ENCODE measurements around the gene LARGE1.

Gene LARGE1

DNA sequence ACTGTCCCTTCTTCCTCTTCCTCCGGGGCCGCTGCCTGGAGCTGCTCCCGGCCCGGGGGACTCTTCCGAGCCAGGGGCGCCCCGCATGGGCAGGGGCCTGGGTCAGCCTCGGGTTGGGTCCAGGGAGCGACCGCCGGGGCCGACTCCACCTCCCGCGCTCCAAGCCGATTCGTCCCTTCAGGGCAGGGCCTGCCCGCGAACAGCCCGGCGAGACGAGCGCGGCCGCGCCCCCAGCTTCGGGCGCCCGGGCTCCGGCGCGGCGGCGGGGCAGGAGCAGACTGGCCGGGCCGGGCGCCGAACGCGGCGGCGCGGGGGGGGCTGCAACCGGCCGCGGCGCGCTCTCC is at the start of gene LARGE1:
Gene LARGE1, minus strand, starts transcription at position 280 of the 344 bp plus-strand sequence.
- peak; percentile 57 for DNase-seq (ENCODE audit: low read depth)
- H3K4me3 ChIP-seq (ENCODE audit: low read depth, low read length), result peak within 1 kb of the TSS; percentile 71
- no peak for TF ChIP-seq MAX (IDR thresholded peaks at IDR 0.05; ENCODE audit: low read depth, low read length)
- TF ChIP-seq, protein P1, sequence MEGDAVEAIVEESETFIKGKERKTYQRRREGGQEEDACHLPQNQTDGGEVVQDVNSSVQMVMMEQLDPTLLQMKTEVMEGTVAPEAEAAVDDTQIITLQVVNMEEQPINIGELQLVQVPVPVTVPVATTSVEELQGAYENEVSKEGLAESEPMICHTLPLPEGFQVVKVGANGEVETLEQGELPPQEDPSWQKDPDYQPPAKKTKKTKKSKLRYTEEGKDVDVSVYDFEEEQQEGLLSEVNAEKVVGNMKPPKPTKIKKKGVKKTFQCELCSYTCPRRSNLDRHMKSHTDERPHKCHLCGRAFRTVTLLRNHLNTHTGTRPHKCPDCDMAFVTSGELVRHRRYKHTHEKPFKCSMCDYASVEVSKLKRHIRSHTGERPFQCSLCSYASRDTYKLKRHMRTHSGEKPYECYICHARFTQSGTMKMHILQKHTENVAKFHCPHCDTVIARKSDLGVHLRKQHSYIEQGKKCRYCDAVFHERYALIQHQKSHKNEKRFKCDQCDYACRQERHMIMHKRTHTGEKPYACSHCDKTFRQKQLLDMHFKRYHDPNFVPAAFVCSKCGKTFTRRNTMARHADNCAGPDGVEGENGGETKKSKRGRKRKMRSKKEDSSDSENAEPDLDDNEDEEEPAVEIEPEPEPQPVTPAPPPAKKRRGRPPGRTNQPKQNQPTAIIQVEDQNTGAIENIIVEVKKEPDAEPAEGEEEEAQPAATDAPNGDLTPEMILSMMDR (IDR thresholded peaks at IDR 0.05; ENCODE audit: low read depth, low read length), result no peak
- no peak for TF ChIP-seq MYC (IDR thresholded peaks at IDR 0.05; ENCODE audit: low read depth, low read length)
- no peak for TF ChIP-seq POLR2A (IDR thresholded peaks at IDR 0.05; ENCODE audit: extremely low read depth, insufficient read length)

DNA sequence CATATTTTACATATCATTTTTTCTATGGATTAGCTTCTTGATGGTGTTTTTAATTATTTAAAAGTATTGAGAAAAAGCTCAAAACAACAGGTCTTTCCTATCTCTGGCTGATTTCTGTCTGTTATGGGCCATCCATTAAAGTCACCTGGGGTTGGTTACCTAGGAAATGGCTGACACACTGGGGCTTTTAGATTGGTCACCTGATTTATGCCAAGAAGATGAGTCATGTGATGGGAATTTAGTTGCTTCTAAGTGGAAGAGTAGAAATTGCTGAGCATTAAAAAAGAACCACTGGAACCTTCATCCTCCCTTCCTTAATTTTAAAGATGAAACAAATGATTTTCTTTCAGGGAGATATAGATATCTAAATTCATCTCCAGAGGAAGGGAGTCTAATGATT is 48.8 kb upstream of the LARGE1 start:
- no peak overlapping the region for H3K4me3 ChIP-seq (ENCODE audit: low read depth, low read length)
- no peak for DNase-seq (ENCODE audit: low read depth)
- TF ChIP-seq POLR2A (IDR thresholded peaks at IDR 0.05; ENCODE audit: extremely low read depth, insufficient read length), result no peak
- no peak for TF ChIP-seq MAX (IDR thresholded peaks at IDR 0.05; ENCODE audit: low read depth, low read length)
- TF ChIP-seq, protein P1 (IDR thresholded peaks at IDR 0.05; ENCODE audit: low read depth, low read length), result no peak
- no peak for TF ChIP-seq MYC (IDR thresholded peaks at IDR 0.05; ENCODE audit: low read depth, low read length)

- TF ChIP-seq, protein P1 (IDR thresholded peaks at IDR 0.05; ENCODE audit: low read depth, low read length), result no peak
- TF ChIP-seq MAX (IDR thresholded peaks at IDR 0.05; ENCODE audit: low read depth, low read length) (no peak), POLR2A (IDR thresholded peaks at IDR 0.05; ENCODE audit: extremely low read depth, insufficient read length) (no peak), MYC (IDR thresholded peaks at IDR 0.05; ENCODE audit: low read depth, low read length) (no peak)
- H3K4me3 ChIP-seq (ENCODE audit: low read depth, low read length), result no peak overlapping the region
- no peak for DNase-seq (ENCODE audit: low read depth)
These were observed 43.8 kb upstream of the LARGE1 start for GRCh38 chr22:33964121-33964520.

GRCh38 chr22:33962409-33962808 is 42.1 kb upstream of the LARGE1 start:
- DNase-seq (ENCODE audit: low read depth), result peak; percentile 28
- H3K4me3 ChIP-seq (ENCODE audit: low read depth, low read length), result no peak overlapping the region
- TF ChIP-seq POLR2A (IDR thresholded peaks at IDR 0.05; ENCODE audit: extremely low read depth, insufficient read length) (no peak), MAX (IDR thresholded peaks at IDR 0.05; ENCODE audit: low read depth, low read length) (no peak)
- TF ChIP-seq, protein P1 (IDR thresholded peaks at IDR 0.05; ENCODE audit: low read depth, low read length), result no peak

DNA sequence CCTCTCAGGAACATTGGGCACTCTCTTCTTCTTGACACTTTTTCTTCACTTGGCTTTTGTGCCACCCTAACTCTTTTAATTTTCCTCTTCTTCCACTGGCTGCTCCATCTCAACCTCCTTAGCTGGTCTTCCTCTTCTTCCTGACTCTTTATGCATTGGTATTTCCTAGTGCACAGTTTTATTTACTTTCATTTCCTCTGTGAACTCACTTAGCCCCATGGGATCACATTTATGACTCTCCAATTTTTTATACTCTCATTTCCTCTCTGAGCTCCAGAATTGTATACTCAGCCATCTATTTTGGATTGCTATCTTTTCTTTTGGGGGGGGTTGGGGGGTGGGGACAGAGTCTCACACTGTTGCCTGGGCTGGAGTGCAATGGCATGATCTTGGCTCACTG is 38.5 kb upstream of the LARGE1 start:
- no peak for DNase-seq (ENCODE audit: low read depth)
- TF ChIP-seq MYC (IDR thresholded peaks at IDR 0.05; ENCODE audit: low read depth, low read length), result no peak
- no peak for TF ChIP-seq POLR2A (IDR thresholded peaks at IDR 0.05; ENCODE audit: extremely low read depth, insufficient read length)
- no peak for TF ChIP-seq MAX (IDR thresholded peaks at IDR 0.05; ENCODE audit: low read depth, low read length)
- TF ChIP-seq, protein P1 (IDR thresholded peaks at IDR 0.05; ENCODE audit: low read depth, low read length), result no peak
- no peak overlapping the region for H3K4me3 ChIP-seq (ENCODE audit: low read depth, low read length)

DNA sequence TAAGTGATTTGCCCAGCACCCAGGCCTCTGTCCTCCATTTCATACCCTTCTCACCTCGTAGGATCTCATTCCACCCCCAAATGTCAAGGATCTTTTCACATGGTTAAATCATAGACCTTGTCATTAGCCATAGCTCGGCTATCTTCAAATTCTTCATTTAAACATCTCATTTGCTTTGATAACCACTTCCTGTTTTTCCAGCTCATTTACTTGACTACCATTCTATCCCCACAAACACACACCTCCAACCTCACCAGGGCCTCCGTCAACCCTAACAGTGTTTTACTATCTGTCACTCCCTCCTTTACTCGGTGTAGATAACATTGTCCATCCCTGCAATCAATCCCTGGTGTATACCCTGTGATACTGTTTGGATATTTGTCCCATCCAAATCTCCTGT is 36.8 kb upstream of the LARGE1 start:
- DNase-seq (ENCODE audit: low read depth), result no peak
- H3K4me3 ChIP-seq (ENCODE audit: low read depth, low read length), result no peak overlapping the region
- TF ChIP-seq MYC (IDR thresholded peaks at IDR 0.05; ENCODE audit: low read depth, low read length) (no peak), MAX (IDR thresholded peaks at IDR 0.05; ENCODE audit: low read depth, low read length) (no peak), POLR2A (IDR thresholded peaks at IDR 0.05; ENCODE audit: extremely low read depth, insufficient read length) (no peak)
- TF ChIP-seq, protein P1 (IDR thresholded peaks at IDR 0.05; ENCODE audit: low read depth, low read length), result no peak

Data from NB4 (cell line).